HG03432 (cell line): ENCODE data around the gene IMPA2.

ENCODE experiments used
- ATAC-seq: cut with Tn5 transposase; IDR thresholded peaks from one replicate; pipeline ENCODE4 v1.9.1; 2021; ENCODE audit warnings: mild to moderate bottlenecking, moderate library complexity; ENCODE audit not compliant: unreplicated experiment

IMPA2 gene

GRCh38 chr18:12006488-12006840 lies 25.2 kb downstream of the IMPA2 start:
- no peak for ATAC-seq

GRCh38 chr18:12007063-12007462 lies 25.8 kb downstream of the IMPA2 start:
- no peak for ATAC-seq

DNA sequence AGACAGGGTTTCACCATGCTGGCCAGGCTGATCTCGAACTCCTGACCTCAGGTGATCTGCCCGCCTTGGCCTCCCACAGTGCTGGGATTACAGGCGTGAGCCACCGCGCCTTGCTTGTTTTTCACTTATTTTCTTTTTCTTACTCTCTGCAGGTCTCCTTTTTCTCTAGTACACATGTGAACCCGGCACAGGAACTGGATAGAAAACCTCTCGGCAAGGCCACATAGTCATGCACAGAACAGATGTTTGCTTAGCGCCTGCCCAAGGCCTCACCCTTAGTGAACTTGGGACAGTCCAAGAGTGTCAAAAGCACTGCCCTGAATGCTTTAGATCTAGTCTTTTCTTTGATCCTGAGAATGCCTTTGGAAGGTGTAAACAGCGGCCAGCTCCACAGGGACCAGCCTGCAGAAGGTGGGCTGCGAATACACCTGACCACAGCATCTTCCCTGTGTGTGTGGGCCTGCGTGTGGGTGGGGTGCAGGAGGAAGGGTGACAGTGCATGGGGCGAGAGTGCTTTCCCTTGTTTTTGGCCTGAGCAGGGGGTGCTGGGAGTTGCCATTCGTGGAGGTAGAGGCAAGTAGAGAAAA lies 27.0 kb downstream of the IMPA2 start:
- ATAC-seq = no peak

- no peak for ATAC-seq
Measured at GRCh38 chr18:12008842-12009580, 27.7 kb downstream of the IMPA2 start.

DNA sequence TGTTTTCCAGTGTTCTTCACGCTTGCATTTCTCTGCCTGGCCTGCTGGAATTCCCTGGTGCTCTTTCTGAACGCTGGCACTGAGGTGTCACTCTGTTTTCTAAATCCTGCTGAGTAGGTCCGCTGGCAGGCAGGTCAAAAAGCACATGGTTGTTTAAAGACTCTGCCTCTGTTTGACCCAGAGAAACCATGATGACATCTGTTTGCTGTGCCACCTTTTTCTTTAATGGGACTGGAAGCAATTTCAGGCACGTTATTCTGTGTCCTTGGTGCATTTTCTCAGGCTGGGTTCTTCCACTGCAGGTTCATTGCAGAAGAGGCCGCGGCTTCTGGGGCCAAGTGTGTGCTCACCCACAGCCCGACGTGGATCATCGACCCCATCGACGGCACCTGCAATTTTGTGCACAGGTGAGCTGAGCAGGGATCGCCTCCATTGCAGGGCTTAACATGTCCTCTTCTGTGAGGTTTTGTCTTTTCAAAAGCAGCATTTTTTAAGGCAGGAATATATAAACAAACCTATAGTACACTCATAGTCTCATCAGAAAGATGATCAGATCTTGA lies 28.4 kb downstream of the IMPA2 start:
- no peak for ATAC-seq

GRCh38 chr18:12010187-12010802 lies 29.0 kb downstream of the IMPA2 start:
- ATAC-seq = no peak

DNA sequence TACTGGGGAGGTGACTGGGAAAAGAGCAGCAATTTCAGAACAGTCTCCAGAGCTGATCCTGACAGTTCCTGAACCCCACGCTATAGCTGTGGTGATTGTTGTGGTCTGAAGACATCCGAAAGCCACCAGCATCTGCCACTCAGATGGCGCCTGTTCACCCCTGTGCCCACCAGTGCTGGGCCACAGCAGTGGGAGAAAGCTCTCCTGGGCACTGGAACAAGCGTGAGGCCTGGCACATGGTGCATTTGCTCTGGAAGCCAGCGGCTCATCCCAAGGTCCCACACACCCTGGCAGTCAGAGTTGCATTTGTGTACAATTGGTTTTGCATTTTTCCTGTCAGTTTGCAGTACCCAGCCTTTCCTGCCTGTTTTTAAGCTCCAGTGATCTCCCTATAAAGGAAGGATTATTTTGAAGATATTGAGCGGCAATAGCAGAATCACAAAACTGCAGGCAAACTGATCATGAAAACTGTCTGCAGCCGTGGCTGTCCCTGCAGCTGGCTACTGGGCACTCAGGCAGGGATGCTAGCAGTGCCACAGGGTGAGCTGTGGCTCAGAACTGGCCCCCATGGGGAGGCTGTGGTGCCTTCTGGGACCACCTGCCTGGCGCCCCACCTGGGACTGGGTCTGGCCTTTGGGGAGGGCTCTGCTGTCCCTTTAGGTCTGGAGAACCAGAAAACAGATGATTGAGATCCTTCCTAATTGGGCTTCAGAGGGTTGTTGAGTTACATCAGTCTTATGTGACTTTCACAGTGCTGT lies 30.1 kb downstream of the IMPA2 start:
- no peak for ATAC-seq

- no peak for ATAC-seq
Measured at GRCh38 chr18:12011957-12012549, 30.7 kb downstream of the IMPA2 start.

DNA sequence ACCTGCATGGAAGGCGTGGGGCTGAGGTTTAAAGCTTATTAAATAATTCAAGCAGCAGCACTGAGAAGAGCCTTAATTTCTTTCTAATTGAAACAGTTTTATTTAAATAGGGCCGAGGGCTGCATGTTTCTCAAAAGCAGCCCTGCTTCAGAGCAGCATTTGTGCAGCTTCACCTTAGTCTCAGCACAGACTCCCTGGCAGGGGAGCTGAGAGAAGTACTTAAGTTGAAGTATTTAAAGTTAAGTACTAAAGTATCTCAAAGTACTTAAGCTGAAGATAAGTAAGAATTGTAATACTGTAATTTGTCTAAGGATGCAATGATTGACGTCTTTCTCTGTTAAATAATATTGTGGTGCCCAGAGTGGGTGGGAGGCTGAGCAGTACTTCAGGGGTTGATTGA lies 31.4 kb downstream of the IMPA2 start:
- ATAC-seq = no peak

DNA sequence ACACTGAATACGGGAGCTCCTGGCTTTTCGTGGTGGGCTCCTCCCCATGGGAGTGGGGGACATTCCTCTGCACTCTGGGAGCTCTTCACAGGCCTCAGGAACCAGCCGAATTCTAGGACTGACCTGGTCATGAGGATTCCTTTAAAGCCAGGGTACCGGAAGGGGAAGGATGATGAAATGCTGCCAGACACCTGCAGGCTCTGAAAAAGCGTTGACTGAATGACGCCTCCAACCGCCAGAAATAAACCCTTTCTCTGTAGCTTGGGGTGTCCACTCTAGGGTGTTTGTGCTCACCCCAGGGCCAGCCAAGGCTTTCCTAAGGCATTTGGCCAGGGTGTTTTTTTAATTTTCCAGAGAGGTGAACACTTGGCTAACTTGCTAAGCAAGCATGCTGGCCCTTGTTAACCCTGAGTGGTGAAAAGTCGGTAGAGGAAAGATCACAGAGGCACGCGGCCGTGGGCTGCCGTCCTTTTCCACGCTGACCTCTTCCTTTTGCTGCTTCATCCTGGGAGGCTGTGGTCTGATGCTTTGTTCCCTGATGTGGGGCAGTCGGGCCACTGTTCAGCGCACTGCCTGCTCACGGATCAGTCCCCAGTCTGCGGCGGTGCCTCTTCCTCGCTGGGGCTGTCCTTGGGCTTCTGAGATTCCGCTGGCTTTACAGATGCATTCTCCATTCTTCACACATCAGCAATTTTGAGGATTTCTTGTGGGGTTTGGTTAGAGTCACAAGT lies 32.0 kb downstream of the IMPA2 start:
- ATAC-seq = no peak

DNA sequence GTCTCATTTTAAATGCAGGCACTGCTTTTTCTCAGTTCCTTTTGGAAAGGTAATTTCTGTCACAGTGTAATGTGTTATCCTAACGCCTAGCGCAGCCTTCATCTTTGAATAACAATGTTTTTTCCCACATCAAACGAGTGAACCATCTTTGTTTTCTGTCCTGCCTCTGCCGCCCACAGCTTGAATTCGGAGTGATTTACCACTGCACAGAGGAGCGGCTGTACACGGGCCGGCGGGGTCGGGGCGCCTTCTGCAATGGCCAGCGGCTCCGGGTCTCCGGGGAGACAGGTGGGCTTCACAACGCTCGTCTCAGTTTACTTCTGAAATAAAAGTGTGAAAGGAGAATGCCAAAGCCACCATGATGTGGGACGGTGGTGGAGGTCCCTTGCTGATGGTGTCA lies 32.8 kb downstream of the IMPA2 start:
- ATAC-seq = no peak

GRCh38 chr18:12014521-12015415 lies 33.5 kb downstream of the IMPA2 start:
- ATAC-seq = no peak

DNA sequence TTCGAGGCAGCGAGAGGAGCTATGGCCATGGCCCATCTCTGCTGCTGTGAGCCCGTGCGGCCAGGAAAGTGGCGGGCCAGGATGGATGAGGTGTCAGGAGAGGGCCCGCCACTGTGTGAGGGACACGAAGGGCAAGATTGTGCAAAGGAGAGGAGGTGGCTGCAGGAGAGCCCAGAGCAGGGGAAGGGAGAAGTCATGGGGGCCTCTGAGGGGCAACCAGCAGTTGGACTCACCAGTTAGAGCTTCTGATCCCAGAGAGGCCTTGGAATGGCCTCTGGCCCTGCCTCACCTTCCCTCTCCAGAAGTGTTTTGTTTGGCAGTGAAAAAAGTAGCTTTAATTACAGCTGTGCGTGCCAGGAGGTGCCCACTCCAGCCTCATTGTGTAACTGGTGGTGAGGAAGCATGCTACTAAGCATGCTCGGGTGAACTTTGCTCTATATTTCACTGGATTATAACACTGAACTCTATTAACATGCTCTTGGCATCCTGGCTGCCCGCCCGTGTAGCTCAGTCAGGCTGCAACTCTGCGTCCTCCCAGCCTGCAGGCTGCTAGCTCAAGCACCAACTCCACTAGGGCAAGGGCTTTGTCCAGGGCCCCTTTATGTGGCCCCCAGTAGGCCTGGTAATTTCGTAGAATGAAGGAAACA lies 34.2 kb downstream of the IMPA2 start:
- no peak for ATAC-seq

DNA sequence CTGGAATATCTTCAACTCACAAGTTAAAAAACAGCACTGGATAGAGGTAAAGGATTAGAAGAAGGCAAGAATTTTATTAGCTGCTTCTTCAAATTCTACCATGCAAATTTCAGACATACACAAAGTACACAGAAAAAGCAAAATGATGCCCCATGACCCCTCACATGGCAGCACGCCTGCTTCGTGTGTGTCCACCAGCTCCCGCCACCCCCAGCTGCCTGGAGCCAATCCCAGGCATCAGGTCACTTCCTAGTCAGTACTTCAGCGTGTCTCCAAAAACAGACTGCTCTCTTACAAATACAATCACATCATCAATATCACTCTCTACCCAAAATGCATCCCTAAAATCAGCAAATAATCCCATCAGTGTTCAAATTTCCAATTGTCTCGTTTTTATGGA lies 35.8 kb downstream of the IMPA2 start:
- no peak for ATAC-seq

GRCh38 chr18:12018861-12019260 lies 37.6 kb downstream of the IMPA2 start:
- no peak for ATAC-seq

- ATAC-seq = no peak
Measured at GRCh38 chr18:12021077-12021476, 39.8 kb downstream of the IMPA2 start.

DNA sequence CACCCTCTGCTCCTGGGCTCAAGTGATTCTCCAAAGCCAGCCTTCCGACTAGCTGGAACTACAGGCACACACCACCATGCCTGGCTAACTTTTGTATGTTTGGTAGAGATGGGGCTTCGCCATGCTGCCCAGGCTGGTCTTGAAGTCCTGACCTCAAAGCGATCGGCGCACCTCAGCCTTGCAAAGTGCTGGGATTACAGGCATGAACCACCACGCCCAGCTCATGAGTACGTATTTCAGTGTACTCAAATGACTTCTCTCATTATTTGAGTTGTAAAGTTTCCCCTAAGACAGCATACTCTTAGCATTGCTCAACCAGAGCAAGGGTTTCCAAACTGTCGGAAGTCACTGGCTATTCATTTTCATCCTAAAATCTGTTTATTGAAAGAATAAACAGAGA lies 40.3 kb downstream of the IMPA2 start:
- ATAC-seq = no peak

DNA sequence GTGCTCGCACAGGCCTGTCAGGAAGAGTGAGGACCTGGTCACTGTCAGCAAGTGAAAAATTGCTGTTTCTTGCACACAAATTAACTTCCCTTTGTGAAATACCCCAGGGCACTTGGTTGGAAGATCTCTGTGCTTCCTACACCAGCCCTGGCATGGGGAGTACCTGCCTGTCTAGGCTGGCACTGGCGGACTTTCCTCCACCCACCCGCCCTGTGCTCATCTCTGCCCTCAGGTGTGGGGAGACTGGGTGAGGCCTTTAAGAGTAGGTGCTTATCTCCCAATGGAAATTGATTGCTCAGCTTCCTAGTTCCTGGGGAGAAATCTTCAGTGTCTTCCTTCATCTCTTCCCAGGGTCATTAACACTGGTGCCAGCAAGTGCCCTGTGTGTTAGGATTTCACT lies 42.1 kb downstream of the IMPA2 start:
- ATAC-seq = no peak

- ATAC-seq = no peak
Measured at GRCh38 chr18:12026562-12026961, 45.3 kb downstream of the IMPA2 start.
